Stimulated activated CD4-positive, alpha-beta T cell treated with anti-CD3 and anti-CD28 coated beads, Interleukin-2, amount 100 ng/mL, for 48 hours (primary cell): ENCODE data around the gene FAM13C.

Experiments
- DNase-seq, 2 donors: peaks; one replicate each; pipeline ENCODE4 v3.0.0-alpha.2; 2020

Gene FAM13C

GRCh38 chr10:59312247-59312646, 50.1 kb downstream of the FAM13C start:
- DNase-seq = no peak

- DNase-seq = no peak
Measured at GRCh38 chr10:59311025-59311424, 51.3 kb downstream of the FAM13C start.

GRCh38 chr10:59310324-59310914, 51.9 kb downstream of the FAM13C start:
- no peak for DNase-seq

- DNase-seq = no peak
Measured at GRCh38 chr10:59304521-59305097, 57.7 kb downstream of the FAM13C start.

DNA sequence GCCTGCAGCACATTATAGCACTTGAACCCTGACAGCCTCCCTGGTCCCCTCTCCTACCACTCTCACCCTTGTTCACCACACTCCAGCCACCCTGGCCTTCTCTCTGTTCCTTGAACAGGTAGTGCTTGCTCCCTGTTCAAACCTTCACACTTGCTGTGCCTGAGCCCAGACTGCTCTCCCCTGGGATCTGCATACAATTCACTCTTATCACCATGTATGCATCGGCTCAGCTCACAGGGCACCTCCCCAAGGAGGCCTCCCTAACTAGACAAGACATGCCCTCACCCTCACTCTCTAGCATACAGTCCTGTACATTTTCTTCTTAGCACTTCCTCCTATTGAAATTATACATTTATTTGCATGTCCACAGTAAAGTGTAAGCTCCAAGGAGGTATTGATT, 59.3 kb downstream of the FAM13C start:
- DNase-seq = no peak

DNA sequence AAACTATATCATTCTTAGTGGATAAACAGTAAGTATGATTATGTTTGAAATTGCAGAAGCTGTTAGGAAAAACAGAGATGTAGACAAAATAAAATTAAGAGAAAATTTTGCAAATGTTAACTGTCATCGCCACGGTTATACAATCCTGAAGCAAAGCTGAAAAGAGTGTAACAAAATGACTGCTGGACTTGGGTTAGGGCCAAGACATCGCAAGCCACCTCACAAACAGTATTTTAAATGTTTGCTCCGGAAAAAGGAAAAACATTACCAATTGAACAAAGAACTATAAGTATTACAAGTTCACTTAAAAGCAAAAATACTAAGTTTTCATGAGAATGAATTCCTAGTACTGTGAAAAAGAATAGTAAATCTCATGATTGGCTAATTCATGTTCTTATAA, 60.0 kb downstream of the FAM13C start:
- DNase-seq = no peak

DNA sequence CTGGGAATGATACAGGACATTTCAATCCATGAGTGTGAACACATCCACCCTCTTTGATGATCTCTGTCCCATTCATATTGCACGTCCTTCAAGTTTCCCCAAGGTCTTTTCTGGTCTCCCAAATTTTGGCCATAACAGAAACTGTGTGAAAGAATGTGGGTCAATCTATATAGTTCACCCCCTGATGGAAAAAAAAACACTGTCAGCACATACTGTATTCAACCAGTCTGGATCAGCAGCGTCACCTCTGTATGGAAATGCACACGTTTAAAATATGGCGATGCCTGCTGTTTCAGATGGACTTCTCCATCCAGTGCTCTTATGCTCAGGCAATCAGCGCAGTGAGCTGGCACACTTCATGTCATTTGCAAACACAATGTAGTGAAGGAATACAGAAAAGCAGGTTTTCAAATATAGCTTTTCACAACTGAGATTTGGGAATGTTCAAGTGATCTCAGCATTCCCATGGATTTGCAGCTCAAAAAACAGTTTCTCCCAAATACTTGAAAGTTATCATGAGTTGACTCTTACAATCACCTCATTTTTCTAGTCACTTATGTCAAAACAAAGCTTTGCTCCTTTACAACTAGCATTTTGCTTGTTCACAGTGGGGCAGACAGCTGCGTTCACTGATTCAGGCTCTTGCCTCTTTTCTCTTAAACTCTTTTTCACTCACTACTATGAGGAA, 61.1 kb downstream of the FAM13C start:
- no peak for DNase-seq

DNA sequence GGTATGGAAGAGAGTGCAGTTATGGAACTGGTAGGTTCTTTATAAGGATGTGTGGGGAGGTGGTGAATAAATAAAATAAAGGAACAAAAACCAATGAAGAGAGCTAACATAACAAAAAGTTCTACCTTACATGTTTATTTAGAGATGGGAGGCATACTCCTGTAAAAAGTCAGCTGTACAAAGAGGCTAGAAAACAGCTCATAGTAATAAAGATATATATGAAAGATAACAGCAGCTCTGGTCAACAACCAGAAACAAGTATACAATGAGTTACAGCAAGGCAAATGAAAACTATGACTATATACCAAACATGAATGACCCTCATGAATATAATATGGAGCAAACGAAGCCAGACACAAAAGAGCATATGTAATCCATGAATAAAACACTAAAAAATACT, 62.0 kb downstream of the FAM13C start:
- DNase-seq = no peak

DNA sequence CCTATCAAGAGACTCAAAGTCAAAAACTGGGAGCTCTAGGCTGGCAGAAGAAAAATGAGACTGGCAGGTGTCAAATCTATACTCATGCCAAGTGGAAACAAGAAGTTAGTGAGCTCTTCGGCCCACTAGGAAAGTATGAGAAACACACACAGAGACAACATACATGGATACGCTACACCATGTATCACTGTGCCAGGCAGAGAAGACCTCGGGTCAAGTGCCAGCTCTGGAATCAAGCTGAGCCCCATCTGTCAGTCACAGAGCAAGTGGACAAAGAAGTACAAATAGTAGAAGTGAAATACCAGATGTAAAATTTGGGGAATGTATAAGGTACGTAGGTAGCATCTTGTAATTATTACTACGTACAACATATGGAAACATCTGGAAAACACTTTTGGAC, 62.4 kb downstream of the FAM13C start:
- DNase-seq = no peak

- DNase-seq = no peak
Measured at GRCh38 chr10:59290448-59290847, 71.9 kb downstream of the FAM13C start.

DNA sequence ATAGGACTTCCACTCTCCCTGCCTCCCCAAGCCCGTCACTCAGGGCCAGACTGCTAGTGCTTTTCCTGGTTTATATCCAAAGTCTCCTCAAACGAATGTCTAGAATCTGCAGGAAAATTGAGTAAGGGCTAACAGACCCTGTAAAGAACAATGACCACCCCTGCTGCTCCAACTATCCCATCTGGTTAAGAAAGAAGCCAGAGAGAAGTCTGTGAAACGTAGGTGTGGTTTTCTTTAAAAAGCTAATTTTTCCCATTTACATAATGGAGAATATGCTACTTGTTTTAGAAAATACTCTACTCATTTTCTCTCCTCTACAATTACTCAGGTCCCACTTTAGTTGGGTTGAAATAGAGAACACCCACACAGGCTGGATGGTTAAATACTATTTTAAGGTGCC, 72.5 kb downstream of the FAM13C start:
- no peak for DNase-seq

- no peak for DNase-seq
Measured at GRCh38 chr10:59287587-59288255, 74.6 kb downstream of the FAM13C start.

DNA sequence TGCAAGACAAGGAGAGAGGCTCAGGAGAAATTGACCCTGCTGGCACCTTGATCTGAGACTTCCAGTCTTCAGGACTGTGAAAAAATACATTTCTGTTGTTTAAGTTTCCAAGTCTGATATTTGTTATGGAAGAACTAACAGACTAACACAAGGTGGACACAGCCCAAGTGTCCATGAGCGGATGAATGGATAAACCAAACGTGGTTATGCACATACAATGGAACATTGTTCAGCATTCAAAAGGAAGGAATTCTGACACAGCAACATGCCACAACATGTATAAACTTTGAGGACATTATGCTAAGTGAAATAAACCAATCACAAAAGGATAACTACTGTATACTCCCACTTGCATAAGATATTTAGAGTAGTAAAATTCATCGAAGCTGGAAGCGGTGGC, 76.5 kb downstream of the FAM13C start:
- DNase-seq = no peak

DNA sequence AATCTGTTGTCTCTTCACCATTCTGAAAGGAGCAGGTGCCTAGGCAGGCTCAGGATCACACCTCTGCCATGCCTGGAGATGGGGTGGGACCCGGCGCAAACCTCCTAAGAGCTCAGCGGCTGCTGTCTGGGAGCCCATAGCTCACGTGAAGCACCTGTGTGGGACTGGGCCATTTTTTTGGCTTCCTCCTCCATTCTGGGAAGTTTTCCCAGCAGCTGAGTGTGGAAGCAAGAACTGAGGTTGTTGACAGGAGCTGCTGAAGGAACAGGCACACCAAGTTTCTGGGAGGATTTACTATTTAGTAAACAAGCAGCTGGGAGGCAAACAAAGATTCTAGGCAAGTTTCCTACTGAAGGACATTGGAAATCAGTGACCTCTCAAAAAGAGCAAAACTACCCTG, 77.3 kb downstream of the FAM13C start:
- no peak for DNase-seq

DNA sequence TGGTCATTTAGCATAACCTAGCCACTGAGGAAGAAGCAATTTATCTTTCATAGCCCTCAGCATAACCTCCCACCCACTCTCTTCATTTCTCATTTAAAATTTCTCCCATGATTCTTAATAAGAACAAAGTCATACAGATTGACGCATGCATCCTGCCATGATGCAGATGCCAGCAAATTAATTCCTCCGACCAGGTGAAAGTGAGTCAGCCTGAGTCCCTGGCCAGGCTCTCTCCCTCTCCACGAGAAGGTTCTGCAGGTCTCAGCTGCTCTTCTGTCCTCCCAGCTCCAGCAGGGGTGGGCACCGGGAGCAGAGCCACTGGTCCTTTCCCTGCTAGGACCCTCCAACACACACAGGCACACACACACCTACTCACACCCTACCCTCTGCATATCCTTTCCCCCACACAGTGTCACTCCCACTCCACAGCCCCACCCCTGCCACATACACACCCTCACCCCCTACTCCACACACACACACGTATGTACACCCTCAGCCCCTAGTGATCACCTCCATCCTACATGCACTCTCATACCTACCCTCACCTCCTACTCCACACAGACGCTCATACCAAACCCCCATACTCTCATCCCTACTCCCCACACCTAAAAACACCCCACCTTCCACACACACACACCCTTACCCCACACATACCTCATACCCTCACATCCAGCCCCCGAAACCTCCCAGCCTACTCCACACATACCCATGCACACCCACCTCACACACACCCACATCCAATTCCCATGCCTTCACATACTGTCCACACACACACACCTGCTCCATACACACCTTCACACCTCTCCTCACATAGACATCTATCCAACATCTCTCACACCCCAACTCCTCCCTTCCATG, 78.0 kb downstream of the FAM13C start:
- DNase-seq = no peak

DNA sequence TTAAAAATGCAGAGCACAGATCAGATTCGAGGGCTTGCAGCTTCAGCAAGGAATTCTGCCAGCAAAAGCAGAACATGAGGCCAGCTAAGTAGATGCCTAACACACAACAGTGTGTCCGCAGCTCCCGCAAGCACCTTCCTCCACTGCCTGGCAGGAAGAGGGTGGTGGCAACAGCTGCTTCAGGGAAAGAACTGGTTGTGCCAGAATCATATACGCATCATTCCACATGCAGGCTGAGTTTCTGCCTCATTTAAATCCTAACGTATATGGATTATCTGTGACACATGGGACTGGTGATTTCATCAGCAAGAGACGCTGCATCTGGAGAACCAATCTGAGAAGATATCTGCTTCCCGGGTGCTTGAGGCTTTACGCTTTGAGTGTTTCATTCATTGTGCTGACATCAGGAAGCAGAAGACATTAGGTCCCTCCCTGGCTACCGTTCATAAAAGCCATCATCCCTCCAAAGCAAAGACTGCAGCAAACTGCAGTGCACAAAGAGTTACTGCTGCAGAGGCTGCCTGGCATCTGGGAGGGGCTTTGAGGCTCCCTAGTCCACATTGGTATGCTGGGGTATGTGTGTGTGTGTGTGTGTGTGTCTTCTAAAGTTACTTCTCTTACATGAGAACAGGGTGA, 78.8 kb downstream of the FAM13C start:
- no peak for DNase-seq

DNA sequence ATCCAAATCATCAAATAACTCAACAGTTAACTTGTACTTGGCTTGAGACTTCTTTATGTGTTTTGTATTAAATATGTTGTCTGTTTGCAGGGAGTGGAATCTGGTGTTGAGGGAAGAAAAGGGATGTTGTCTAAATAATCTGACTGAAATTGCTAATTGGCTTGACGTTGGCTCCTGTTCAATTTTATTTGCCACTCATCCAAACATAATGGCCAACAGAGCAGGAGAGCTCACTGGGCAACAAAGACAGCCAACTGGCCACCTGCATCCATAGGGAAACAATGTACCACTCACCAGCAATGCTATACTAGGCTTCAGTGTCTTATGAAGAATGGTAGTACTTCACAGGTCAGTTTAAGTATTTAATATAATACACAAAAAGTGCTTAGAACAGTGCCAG, 80.5 kb downstream of the FAM13C start:
- no peak for DNase-seq

GRCh38 chr10:59279991-59280505, 82.3 kb downstream of the FAM13C start:
- no peak for DNase-seq

DNA sequence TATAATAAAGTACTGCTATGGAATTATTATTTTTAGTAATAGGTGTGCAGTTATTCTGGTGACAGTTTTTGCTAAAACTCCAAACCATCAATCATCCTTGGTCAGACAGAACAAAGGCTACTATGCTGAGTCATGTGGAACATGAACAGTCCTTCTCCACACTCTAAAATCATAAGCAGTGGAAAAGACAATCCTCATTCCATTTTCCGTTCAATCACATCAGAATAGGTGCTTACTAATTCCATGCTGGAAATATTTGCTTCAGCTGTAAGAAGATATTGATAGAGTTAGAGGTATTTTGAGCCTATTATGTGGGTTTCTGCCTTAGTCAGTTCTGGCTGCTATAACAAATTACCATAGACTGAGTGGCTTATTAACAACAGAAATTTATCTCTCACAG, 82.9 kb downstream of the FAM13C start:
- no peak for DNase-seq

DNA sequence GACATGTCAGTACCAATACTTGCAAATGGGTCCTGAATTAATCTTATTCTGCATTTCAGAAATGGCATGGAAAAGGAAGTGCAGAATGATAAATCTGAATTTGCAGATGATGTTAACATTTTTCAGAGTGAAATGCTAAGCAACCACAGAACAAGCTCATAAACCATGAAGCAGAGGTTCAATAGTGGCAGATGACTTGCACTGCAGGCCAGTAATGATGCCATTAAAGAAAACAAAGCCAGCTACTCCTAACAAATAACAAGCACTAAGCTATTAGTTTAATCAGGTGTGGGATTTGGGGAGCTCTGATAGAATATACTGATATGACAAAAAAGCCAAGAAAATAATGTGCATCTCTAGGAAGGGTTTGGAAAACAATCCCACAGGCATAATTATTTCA, 85.4 kb downstream of the FAM13C start:
- DNase-seq = no peak

DNA sequence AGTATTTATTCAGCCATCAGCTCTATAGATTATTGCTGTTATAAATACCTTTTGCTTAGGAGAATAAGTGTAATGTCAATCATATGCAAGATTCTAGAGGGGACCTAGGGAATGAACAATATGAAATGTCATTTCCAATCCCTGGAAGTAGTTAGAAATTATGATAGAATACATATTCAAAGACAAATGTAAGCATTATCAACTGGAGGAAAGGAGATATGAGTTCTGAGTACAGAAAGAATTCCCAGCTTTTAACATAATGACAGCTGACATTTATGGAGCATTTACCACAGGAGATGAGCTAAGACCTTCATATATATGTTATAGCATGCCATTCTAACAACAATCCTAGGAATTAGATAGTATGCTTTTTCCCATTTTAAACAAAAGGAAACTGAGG, 86.2 kb downstream of the FAM13C start:
- DNase-seq = no peak

GRCh38 chr10:59273445-59273844, 88.9 kb downstream of the FAM13C start:
- no peak for DNase-seq
